ENCODE measurements around the gene PRR23E. TPM values are rescaled to one million over a fixed set of nuclear protein-coding genes. Genes with fewer than 3 reads are reported as not detected.

Gene PRR23E
- total and polyA plus RNA-seq, 2 donors (not counting 3 experiments of a cell fraction or from before 2014, with no cell fraction given): not detected

DNA sequence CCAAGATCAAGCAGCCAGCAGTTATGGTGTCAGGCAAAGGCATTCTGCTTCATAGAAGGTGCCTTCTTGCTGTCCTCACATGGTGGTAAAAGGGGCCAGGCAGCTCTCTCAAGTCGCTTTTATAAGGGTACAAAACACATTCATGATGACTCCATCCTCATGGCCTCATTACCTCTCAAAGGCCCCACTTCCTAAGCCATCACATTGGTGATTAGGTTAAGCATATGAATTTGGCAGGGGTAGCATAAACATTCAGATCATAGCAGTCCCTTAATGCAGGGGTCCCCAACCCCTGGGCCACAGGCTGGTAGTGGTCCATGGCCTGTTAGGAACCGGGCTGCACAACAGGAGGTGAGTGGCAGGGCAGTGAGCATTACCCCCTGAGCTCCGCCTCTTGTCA is 42.8 kb downstream of the PRR23E start:
- no peaks in the 10 kb centered on the region for H3K4me1 ChIP-seq (ENCODE audit: control insufficient read depth, extremely low read depth, insufficient read depth, low read length)
- no peak for FAIRE-seq
- TF ChIP-seq EZH2 (IDR thresholded peaks at IDR 0.05; ENCODE audit: borderline replicate concordance, low read depth, low read length, severe bottlenecking) (no peak), FOS (IDR thresholded peaks at IDR 0.05; ENCODE audit: borderline replicate concordance, insufficient read depth, low read length) (no peak), POLR2A (IDR thresholded peaks at IDR 0.05; ENCODE audit: low read depth, low read length) (no peak), JUN (IDR thresholded peaks at IDR 0.05; ENCODE audit: borderline replicate concordance, insufficient read depth, insufficient read length, low read depth) (no peak), GATA2 (IDR thresholded peaks at IDR 0.05; ENCODE audit: insufficient read depth, insufficient read length, low read depth, low read length) (no peak), MYC (IDR thresholded peaks at IDR 0.05; ENCODE audit: low read depth, low read length) (no peak), POLR2AphosphoS5 (IDR thresholded peaks at IDR 0.05; ENCODE audit: insufficient read depth, low read depth, low read length) (no peak)
- TF ChIP-seq, protein P1, sequence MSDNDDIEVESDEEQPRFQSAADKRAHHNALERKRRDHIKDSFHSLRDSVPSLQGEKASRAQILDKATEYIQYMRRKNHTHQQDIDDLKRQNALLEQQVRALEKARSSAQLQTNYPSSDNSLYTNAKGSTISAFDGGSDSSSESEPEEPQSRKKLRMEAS (IDR thresholded peaks at IDR 0.05; ENCODE audit: insufficient read depth, insufficient read length): no peak
- TF ChIP-seq, protein P2, sequence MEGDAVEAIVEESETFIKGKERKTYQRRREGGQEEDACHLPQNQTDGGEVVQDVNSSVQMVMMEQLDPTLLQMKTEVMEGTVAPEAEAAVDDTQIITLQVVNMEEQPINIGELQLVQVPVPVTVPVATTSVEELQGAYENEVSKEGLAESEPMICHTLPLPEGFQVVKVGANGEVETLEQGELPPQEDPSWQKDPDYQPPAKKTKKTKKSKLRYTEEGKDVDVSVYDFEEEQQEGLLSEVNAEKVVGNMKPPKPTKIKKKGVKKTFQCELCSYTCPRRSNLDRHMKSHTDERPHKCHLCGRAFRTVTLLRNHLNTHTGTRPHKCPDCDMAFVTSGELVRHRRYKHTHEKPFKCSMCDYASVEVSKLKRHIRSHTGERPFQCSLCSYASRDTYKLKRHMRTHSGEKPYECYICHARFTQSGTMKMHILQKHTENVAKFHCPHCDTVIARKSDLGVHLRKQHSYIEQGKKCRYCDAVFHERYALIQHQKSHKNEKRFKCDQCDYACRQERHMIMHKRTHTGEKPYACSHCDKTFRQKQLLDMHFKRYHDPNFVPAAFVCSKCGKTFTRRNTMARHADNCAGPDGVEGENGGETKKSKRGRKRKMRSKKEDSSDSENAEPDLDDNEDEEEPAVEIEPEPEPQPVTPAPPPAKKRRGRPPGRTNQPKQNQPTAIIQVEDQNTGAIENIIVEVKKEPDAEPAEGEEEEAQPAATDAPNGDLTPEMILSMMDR (IDR thresholded peaks at IDR 0.05; ENCODE audit: extremely low read depth in 1 of 2, insufficient read depth in 1 of 2, low read depth in 1 of 2, low read length in 2 of 2): no peak
- POLR2A ChIA-PET: no interaction called here
- BruUV-seq (replicated peaks): no TSS peak
- H3K27ac ChIP-seq (ENCODE audit: insufficient read depth, low read depth, low read length): no peak overlapping the region
- H3K27me3 ChIP-seq (ENCODE audit: control insufficient read depth in 2 of 2, insufficient read depth in 2 of 2, low read length in 2 of 2): no peaks in the 10 kb centered on the region
- CTCF ChIA-PET: no interaction called here
- dilution Hi-C loops (cut with MboI; ENCODE audit: extremely low pct_ligation_motif_present, low sequenced_read_pairs) (no loop called here), intact Hi-C loops (cut with micrococcal nuclease) (no loop called here)
- H4K20me1 ChIP-seq (replicated peaks; ENCODE audit: control insufficient read depth, extremely low read depth, insufficient read depth, low read length): no peaks in the 10 kb centered on the region
- H3K9me3 ChIP-seq (replicated peaks; ENCODE audit: control insufficient read depth, insufficient read depth, low read length): no peaks in the 10 kb centered on the region
- H3K9me1 ChIP-seq (replicated peaks; ENCODE audit: control insufficient read depth, extremely low read depth, insufficient read depth, low read length): no peaks in the 10 kb centered on the region
- H3K4me3 ChIP-seq (replicated peaks in 1 of 3; ENCODE audit: insufficient read depth in 1 of 3, low read depth in 1 of 3, low read length in 3 of 3): no peak overlapping the region
- no peaks in the 10 kb centered on the region for H3K36me3 ChIP-seq (ENCODE audit: control insufficient read depth in 2 of 2, extremely low read depth in 1 of 2, insufficient read depth in 2 of 2, low read length in 2 of 2)
- no peak overlapping the region for H3K9ac ChIP-seq (replicated peaks; ENCODE audit: extremely low read depth, insufficient read depth, low read length)
- no peak overlapping the region for H3K4me2 ChIP-seq (ENCODE audit: insufficient read depth, low read length)
- no peaks in the 10 kb centered on the region for H3K79me2 ChIP-seq (ENCODE audit: control insufficient read depth, insufficient read depth, low read length)
- H2AFZ ChIP-seq (ENCODE audit: low read depth, low read length): no peak overlapping the region
- DNase-seq (ENCODE audit: low read depth, low spot score): no peak

Data from endothelial cell of umbilical vein (primary cell).